ENCODE data around the gene GASK1A.
"Not testable (repeated sequence)": the region's sequence is repeated elsewhere in the genome, so short reads cannot be mapped to it uniquely, and the experiment has no call there.

GASK1A gene

DNA sequence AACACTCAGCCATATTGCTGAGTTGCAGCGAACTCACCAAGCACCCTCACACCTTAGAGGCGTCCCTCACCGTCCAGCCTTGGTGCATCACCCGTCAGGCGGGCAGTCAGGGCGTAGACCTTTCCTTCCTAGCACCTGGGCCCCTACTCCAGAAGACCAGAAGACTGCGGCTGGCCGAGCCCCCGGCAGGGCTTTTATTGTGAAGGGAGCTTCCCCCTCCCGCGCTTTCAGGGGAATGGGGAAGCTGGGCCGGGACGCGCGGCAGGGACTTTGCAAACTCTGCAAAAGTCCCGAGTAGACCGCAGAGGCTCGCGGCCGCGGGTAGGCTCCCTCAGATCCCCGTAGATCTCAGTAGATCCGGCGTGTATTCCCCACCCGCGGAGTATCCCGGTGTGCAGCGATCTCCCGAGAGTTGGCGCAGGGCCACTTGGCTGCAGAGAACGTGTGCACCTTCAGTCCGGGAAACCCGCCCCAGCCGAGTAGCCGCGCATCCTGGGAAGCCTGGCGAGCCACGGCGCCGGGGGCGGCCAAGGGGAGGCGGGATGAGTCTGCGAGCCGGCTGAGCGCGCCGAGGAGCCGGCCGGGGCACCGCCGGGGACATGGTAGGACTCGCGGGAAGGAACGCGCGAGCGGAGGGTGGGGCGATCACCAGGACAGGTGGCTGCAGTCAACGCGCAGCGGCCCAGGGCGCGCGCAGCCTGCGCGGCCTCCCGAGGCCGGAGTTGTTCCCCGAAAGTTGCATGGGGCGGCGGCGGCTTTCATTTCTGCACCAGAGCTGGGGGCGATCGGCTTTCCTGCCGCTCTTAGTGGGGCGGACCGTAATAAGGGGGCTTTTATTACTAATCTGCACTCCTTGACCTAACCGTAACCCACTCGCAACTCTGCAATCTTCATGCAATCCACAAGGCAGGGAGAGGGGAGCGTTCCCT lies at the start of gene GASK1A:
Gene GASK1A (plus strand): TSS at position 268 of the 929 bp plus-strand sequence. CDS start 332 bp downstream, at position 600.
- DNase-seq (ENCODE audit: low read depth in 2 of 2) = no peak

DNA sequence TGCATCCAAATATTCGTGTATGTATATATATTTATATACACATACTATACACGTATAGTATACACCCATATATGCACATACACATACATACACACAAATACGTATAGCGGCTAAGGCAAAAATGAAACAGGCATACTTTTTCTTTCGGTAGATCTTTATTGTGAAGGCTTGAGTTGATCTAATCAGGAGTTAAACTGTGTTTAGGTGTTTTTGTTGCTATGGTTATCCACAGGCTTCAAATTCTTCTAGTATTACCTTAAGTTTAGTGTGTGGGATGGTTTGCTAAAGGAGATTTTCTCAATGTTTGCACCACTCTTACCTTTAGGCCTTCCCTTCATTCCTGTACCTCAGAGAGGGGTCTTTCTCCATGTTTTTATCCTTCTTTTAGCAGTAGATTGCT lies 45.0 kb upstream of the GASK1A start:
- DNase-seq (ENCODE audit: low read depth in 2 of 2) = no peak

DNA sequence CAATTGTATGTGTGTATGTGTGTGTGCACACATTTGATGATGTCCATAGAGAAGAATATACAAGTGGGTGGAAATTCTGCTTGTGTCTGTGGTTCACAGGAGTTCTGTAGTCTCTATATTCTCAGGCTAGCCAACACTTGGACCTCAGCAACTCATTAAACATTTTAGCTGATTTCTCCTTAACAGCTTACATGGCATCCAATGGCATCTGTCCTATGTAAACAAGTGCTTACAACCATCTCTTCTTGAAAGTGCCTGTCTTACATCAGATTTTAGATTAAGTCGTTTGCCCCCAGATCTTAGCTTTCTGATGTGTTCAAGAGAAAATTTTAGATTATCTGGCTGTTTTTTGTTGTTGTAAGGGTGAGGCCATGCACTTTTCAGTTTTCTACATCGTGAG lies 44.2 kb upstream of the GASK1A start:
- no peak for DNase-seq (ENCODE audit: low read depth in 2 of 2)

DNA sequence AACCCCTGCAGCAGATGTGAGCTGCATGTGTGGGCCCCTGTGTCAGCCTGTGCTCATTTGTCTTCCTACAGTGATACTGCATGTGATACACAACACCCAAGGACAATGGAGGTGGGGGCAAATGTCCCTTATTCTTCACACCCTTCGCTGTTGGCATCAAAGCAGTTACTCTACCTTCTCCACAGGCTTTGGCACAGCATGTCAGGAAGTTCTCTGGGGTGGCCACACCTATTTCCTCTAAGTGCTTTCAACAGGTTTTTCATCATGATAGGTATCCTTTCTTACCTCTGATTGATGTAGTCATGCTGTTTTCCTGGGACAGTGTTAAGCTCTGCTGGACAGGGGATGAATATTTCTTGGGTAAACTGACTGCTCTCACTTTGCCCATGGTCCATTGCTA lies 43.6 kb upstream of the GASK1A start:
- no peak for DNase-seq (ENCODE audit: low read depth in 2 of 2)

DNA sequence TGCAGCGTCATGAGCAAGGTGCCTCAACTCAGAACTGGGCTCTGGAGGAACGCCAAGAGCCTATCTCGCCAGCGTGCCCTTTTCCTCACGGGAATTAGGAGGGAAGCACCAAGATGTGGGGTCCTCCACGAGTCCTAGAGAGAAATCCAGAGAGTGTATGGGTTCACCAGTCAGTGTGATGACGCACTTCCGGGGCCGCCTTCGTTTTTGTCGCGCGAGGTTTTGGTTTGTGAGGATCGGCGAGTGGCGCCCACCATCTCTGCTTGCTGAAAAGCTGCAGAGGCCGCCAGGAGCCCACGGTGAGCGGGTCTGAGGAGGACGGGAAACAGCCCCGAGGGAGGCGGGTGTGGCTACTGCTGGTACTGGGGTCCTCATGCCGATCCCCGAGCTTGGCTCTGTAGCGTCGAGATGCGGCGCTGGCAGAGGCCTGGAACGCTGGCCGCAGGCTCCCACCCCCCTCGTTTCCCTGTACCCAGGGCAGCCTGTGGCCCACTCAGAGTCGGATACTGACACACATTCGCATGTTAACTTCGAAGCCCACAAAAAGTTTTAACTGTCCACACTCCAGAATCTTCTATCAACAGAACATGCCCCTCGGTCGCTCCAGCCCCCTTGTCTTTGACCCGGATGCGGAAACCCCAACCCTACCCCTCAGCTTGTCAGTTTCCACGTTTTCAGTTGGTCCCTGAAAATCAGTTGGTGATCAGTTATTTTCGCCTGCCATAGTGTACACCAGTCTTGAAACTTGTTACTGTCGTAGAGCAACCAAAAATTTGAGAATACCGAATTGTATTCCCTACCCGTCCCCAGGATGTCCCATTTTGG lies 42.7 kb upstream of the GASK1A start:
- no peak for DNase-seq (ENCODE audit: low read depth in 2 of 2)

DNA sequence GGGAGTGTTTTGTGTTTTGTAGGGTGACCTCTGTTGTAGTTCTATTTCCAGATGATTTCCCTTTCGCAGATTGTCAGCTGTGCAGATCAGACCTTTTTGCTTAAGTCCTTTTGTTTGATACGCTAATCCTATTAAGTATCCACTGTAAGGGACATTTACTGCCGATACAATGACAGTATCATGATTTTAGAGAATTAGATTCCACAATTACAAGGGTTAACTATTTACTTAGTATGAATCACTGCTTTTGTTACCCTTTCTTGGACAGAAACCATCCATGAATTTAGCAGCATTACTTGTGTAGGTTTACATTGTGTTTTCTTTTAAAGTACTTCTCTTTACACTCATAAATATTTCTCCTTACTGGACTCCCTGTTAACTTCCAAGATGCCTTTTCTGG lies 41.8 kb upstream of the GASK1A start:
- DNase-seq (ENCODE audit: low read depth in 2 of 2) = no peak

DNA sequence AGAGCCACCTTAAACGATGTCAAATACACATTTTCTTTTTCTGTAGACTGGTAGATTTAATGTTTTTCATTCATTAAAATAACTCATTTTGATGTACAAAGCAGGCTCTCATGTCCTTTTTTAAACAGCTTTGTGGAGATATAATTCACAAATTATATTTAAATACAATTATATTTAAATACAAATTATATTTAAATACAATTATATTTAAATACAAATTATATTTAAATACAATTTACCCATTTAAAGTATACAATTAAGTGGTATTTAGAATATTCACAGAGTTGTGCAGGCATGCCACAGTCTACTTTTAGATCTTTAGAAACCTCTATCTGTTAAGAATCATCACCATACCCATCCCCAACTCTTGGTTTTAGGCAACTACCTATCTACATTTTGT lies 36.4 kb upstream of the GASK1A start:
- DNase-seq (ENCODE audit: low read depth in 2 of 2) = no peak

DNA sequence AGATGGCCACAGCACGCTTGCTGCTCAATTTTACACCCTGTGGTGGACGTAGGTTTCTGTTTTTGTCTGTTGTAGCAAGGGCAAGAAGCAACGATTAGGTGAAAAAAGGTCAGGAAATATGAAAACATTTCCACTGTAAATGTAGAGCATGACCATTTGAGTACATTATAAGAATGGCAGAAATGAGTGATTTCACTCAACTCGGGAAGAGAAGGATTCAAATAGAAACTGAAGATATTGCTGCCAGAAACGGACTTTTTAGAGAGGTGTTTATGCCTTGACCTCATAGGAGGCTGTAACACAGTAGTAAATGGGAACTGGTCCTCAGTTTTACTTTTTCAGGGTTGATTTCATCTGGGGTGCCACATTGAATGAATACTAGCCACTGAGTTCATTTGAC lies 33.1 kb upstream of the GASK1A start:
- no peak for DNase-seq (ENCODE audit: low read depth in 2 of 2)

DNA sequence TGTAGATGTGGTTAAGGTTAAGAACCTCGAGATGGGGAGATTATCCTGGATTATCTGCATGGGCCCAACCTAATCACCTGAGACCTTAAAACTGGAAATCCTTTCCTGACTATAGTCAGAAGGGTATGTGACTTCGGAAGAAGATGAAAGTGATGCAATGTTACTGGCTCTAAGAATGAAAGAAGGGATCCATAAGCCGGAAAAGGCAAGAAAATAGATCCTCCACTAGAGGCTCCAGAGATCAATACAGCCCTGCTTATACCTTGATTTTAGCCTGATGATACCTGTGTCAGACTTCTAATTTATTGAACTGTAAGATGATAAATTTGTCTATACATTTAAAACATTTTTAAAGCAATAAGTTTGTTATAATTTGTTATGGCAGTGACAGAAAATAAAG lies 21.5 kb upstream of the GASK1A start:
- DNase-seq (ENCODE audit: low read depth in 2 of 2) = no peak

DNA sequence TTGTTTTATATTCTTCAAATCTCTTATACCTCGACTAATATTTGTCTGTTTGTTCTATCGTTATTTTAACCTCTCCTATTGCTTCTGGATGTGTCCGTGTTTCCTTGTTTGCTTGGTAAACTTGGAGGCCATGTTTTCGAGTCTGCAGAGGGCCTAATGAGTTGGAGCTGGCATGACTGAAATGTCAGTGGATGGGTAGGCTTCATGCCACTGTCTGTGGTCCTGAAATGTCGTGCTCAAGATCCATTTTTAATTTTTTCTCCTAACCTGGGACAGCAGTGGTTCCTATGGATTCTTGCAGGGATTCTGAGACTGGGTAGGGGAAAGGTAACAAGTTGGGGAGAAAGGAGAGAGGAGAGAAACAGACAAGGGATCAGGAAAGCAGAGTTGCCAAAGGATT lies 18.8 kb upstream of the GASK1A start:
- no peak for DNase-seq (ENCODE audit: low read depth in 2 of 2)

DNA sequence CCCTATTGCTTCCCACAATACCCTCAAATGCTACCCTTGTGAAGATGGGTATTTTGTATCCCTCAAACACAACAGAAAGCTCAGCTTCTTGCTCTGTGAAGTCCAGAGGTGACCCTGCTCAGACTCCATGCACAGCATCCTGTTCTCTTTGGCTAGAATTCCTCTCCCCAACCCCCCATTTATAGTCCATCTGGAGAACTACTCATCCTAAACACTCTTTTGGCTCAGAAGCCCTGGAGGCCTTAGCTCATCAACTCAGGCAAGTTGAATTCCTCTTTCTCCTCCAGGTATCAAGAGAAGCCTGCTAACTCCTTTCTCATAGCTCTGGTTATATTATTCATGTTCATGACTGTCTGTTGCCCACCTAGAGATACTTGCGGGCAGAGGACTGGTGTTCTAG lies 18.3 kb upstream of the GASK1A start:
- DNase-seq (ENCODE audit: low read depth in 2 of 2) = no peak

DNA sequence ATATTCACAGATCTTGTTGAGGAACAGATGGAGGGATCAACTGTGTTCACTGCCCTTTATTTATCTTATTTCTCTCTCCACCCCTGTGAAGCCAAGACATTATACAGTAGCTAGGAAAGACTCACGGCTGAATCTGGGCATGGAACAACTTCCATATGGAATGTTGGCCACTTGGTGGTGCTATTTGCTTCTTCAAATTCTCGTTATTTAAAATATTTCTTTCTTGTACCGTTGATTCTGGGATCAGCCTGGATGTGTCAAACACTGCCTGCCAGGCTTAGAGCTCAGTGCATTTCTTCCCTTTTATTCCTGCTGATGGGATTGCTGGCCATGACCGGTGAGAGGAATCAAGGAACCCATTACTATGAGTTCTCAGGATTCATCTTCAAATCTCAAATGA lies 17.5 kb upstream of the GASK1A start:
- no peak for DNase-seq (ENCODE audit: low read depth in 2 of 2)

DNA sequence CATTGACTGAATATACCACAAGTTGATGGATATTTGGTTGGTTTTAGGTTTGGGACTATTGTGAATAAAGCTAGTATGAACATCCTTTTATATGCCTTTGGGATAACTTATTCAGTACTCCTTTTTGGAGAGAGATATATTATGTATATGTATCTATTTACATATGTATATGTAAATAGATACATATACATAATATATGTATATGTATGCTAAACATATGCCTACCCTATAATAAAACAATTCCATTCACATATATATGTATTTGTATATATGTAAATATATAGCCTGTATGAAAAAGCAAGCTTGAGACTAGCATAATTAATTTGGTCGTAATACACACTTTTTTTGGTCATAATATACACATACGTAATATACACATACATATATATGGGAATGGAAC lies 15.8 kb upstream of the GASK1A start:
- no peak for DNase-seq (ENCODE audit: low read depth in 2 of 2)

DNA sequence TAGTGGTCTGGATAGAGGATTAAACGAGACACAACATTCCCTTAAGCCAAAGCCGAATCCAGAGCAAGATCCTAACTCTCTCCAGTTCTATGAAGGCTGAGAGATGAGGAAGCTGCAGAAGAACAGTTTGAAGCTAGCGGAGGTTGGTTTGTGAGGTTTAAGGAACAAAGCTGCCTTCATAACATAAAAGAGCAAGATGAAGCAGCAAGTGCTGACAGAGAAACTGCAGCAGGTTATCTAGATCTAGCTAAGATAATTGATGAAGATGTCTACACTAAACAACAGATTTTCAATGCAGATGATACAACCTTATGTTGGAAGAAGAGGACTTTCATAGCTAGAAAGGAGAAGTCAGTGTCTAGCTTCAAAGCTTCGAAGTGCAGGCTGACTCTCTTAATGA lies 14.8 kb upstream of the GASK1A start:
- DNase-seq (ENCODE audit: low read depth in 2 of 2) = no peak

DNA sequence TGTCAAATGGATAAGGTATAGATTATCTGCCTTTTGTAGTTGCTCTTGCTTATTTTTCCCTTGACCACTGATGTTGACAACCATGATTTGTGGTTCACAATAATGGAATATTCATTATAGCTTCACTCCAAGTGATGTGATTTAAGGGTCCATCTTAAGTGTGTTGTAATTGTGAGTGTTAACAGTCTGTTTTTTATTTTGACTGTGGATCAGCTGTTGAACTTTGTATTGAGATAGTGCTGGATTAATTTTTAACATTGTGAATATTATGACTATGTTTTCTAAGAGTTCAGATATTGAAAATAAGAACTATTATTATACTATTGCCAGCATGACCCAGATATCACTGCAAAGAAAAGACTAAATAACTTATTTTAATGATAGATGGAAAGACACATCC lies 8.6 kb upstream of the GASK1A start:
- DNase-seq (ENCODE audit: low read depth in 2 of 2) = no peak

DNA sequence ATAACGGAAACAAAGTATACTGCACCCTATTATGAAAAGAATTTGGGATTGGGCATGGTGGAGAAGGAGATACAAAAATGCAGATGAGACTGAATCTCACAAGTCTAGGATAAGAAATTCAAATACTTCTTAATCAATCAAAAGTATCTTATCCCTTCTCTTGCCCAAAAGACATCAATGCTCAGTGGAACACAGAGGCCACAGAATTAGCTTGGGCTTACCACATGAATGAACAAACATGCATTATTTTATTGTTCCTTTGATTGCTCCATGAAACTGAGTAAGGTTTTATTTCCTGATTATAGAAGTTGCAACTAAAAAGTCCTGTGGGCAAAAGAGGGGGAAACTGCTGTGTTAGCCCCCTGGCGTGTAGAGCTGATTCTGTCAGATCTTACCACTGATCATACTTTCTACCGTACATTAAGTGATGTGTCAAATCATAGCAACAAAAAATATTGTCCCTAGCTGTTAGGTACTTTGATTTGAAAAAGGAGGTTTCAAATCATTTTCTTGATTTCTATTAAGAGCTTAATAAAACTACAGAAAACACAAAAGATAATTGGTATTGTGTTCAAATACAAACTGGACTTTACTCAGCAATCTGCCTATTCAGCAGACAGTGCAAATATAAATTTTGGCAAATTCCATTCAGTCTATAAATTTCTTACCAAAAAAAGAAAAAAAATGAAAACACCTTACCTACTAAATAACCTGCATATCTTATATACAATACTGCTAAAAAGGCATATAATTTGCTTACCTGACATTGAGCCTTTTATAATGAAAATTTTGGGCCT lies 7.9 kb upstream of the GASK1A start:
- no peak for DNase-seq (ENCODE audit: low read depth in 2 of 2)

DNA sequence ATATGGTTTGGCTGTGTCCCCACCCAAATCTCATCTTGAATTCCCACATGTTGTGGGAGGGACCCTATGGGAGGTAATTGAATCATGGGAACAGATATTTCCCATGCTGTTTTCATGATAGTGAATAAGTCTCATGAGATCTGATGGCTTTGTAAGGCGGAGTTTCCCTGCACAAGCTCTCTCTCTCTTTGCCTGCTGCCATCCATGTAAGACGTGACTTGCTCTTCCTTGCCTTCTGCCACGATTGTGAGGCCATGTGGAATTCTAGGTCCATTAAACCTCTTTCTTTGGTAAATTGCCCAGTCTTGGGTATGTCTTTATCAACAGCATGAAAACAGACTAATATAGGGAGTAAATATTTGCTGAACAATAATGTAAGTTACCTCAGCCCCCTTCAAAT lies 4.2 kb upstream of the GASK1A start:
- not testable (repeated sequence) for DNase-seq (ENCODE audit: low read depth in 2 of 2)

DNA sequence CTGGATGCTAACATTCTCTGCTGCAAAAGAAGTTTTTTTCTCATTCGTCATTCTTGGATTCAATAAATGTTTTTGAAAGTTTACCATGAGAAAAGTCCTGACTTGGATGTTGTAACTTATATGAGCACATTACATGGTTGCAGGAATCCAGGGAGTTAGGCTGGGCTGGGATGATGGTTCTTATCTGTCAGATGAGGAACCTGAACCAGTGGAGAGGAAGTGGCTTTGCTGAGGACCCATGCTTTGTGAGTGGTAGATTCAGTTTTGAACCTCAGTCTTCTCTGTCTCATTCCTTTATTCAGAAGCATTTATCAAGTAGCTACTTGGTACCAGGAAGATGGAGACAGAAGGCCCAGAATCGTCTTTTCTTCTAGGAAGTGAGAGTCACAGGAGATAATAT lies 3.7 kb upstream of the GASK1A start:
- no peak for DNase-seq (ENCODE audit: low read depth in 2 of 2)

DNA sequence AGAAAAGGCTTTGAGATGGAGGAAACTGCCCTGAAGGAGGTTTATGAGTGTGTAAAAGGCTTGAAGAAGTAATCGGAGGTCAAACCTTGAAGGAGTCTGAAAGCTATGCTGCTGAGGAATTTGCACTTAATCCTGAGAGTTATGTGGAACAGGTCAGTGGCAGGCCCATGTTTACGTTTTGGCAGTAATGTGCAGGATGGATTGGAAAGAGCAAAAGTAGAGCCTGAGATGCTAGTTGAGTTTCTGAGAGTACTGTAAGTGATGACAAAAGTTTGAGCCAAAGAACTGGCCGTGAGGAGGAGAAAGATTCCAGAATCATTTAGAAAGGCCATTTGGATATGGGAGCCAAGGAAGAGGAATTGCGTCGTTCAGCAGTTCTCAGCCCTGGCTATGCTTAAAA lies 3.2 kb upstream of the GASK1A start:
- DNase-seq (ENCODE audit: low read depth in 2 of 2) = no peak

DNA sequence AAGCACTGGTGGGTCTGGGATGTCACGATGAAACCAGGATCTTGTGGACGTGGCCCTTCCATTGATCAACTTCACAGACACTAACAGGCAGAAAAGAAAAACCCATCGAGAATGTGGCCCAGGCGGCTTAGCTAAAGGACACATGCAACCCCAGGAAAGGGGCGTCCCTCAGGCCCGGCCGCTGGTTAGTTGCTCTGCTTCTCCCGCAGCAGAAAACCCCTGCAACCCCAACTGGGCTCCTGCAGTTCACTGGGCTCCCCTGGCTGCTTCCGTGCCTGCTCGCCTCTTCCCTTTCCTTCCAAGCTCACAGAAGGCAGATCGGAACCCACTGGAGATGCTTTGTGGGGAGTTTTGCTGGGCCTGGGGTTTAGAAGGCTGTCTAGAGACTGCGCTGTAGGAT lies 1.1 kb downstream of the GASK1A start:
- no peak for DNase-seq (ENCODE audit: low read depth in 2 of 2)

DNA sequence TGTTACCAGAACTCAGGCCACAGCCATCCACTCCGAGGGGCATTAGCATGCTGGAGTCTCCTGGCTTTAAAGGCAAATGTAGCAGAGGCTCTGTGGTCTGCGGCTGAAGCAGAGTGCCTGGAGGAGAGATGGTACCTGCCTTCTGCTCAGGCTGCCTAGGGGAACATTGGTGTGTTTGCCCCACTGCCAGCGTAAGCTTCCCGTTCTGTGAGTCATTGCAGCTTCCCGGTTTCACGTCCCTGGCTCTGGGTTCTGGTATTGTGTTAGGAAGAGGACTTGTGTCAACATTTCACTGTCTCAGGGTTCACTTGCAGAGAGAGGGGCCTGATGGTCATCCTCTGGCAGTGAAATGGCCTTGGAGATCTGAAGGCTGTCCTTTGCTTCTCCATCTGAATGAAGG lies 1.8 kb downstream of the GASK1A start:
- no peak for DNase-seq (ENCODE audit: low read depth in 2 of 2)

Data from stimulated activated CD8-positive, alpha-beta memory T cell treated with anti-CD3 and anti-CD28 coated beads, Interleukin-7, amount 100 ng/mL, for 1 hour (primary cell).